Spleen (tissue), 11 donors: ENCODE measurements around the gene KLHDC8B. TPM values are rescaled to one million over a fixed set of nuclear protein-coding genes. Genes with fewer than 3 reads are reported as not detected.

Experiments used
- DNase-seq: peaks from one replicate; pipeline ENCODE4 v3.0.0-alpha.2; 2020
- H3K27ac ChIP-seq, 8 donors: fragments of 200-600 bp; sonication (generic) in 7 of 8; 1 replicate in 4 of 8; 2 replicates in 4 of 8; pipeline versions ENCODE4 v1.5.0 to v1.8.0; 2016 to 2021; ENCODE audit warnings: inconsistent platforms in 4 of 8, mild to moderate bottlenecking in 4 of 8, moderate library complexity in 1 of 8
- H3K27me3 ChIP-seq, 7 donors: fragments of 200-600 bp; sonication (generic) in 6 of 7; replicated peaks in 1 of 7; 1 replicate in 4 of 7; 2 replicates in 3 of 7; pipeline versions ENCODE4 v1.5.0 to v1.8.0; 2016 to 2021; ENCODE audit warnings: inconsistent platforms in 3 of 7, mild to moderate bottlenecking in 1 of 7
- H3K36me3 ChIP-seq, 6 donors: fragments of 200-600 bp; sonication (generic) in 5 of 6; 1 replicate in 4 of 6; 2 replicates in 2 of 6; pipeline versions ENCODE4 v1.5.0 to v1.8.0; 2016 to 2021; ENCODE audit warnings: inconsistent platforms in 2 of 6
- H3K4me1 ChIP-seq, 6 donors: fragments of 200-600 bp; sonication (generic) in 5 of 6; 1 replicate in 3 of 6; 2 replicates in 3 of 6; pipeline versions ENCODE4 v1.5.0 to v1.8.0; 2016 to 2021; ENCODE audit warnings: inconsistent platforms in 3 of 6
- H3K4me3 ChIP-seq, 8 donors: fragments of 200-600 bp; sonication (generic) in 7 of 8; 1 replicate in 4 of 8; 2 replicates in 4 of 8; pipeline versions ENCODE4 v1.5.0 to v1.8.0; 2016 to 2021; ENCODE audit warnings: inconsistent platforms in 4 of 8, mild to moderate bottlenecking in 4 of 8, moderate library complexity in 2 of 8
- H3K9me3 ChIP-seq, 8 donors: fragments of 200-600 bp; sonication (generic) in 7 of 8; 1 replicate in 4 of 8; 2 replicates in 4 of 8; pipeline versions ENCODE4 v1.5.0 to v1.8.0; 2016 to 2021; ENCODE audit warnings: inconsistent platforms in 4 of 8
- CTCF ChIP-seq, 11 experiments: fragments of 200-600 bp in 7 of 11; fragments of 450-650 bp in 4 of 11; sonication (generic) in 4 of 11; IDR thresholded peaks in 8 of 11; conservative IDR thresholded peaks in 3 of 11; 1 replicate in 7 of 11; 2 replicates in 4 of 11; pipeline versions ENCODE4 v1.4.0 to v1.8.0; 2016 to 2021; ENCODE audit warnings: antibody characterized with exemption in 11 of 11, inconsistent platforms in 4 of 11, mild to moderate bottlenecking in 1 of 11
- POLR2A ChIP-seq, 3 donors: fragments of 450-650 bp; IDR thresholded peaks; one replicate each; pipeline ENCODE4 v1.5.1; 2017; ENCODE audit warnings: antibody characterized with exemption in 3 of 3, mild to moderate bottlenecking in 1 of 3
- POLR2AphosphoS5 ChIP-seq, 3 donors: sonication (generic); formaldehyde crosslinking; IDR thresholded peaks; one replicate each; pipeline ENCODE4 v1.5.1; 2017; ENCODE audit warnings: antibody characterized with exemption in 3 of 3
- WGBS, 5 donors: extraction: QIAGEN DNeasy Blood & Tissue Kit in 3 of 5; methylation state at CpG; one replicate each; pipeline versions ENCODE4 v1.1.5 to v1.1.7; 2013 to 2018; 5-methylcytosine and 5-hydroxymethylcytosine counted together
- intact Hi-C: fragments of 100-400 bp; cut with DNase I; formaldehyde crosslinking; loops from one replicate; pipeline ENCODE4 v1.15.0; 2023; ENCODE audit warnings: low total_unique reads
- polyA plus RNA-seq, 3 donors: library from polyadenylated mRNA; stranded (reverse); fragments of 200-250 nt; gene quantifications; one replicate each; pipeline ENCODE4 v1.2.1, GENCODE V29; 2013
- total RNA-seq, 7 donors: library from RNA; depleted of rRNA in 3 of 7; stranded (reverse); fragments of >200 nt in 3 of 7; fragmentation: NEBNext Ultra II Directional in 4 of 7; extraction: Animal tissue kit (Norgen Biotek cat#: 25700) in 4 of 7; gene quantifications; one replicate each; pipeline versions ENCODE4 v1.1.0 to v1.2.1, GENCODE V29; 2016 to 2021
- donor health status: healthy with polysubstance abuse.
- donor health status: DM: no; HTN: no; CAD: no; lungs with moderate emphysema.
- donor health status: DM: no; HTN: no; CAD: no.
- donor health status: Bipolar disorder and iron deficiency.
- donor health status: healthy.
- donor health status: DM: no; HTN: no; CAD: no.
- donor health status: DM: yes; HTN: yes; CAD: no.

Gene KLHDC8B
- total and polyA plus RNA-seq, 10 donors: 10.5 to 29.2 (median 21.4) TPM

GRCh38 chr3:49180116-49180515, 8.7 kb downstream of the KLHDC8B start:
- Histone ChIP-seq H3K27ac (no peak overlapping the region), H3K36me3 (peaks cover 0 to 16% (median 0%) of the 10 kb centered on the region in 6 donors), H3K9me3 (no peaks in the 10 kb centered on the region), H3K27me3 (peaks cover 0 to 5% (median 0%) of the 10 kb centered on the region in 7 donors), H3K4me3 (no peak overlapping the region), H3K4me1 (peaks cover 0 to 4% (median under 1%) of the 10 kb centered on the region in 6 donors)
- DNase-seq: no peak
- intact Hi-C loops: no loop called here
- no peak for TF ChIP-seq CTCF (IDR thresholded peaks at IDR 0.05 in 8 of 11, conservative IDR thresholded peaks at IDR 0.05 in 3 of 11)
- TF ChIP-seq POLR2A (IDR thresholded peaks at IDR 0.05): no peak
- TF ChIP-seq POLR2AphosphoS5 (IDR thresholded peaks at IDR 0.05): no peak

GRCh38 chr3:49181351-49181750, 10.0 kb downstream of the KLHDC8B start:
- intact Hi-C loops: no loop called here
- H3K4me1 ChIP-seq: no peaks in the 10 kb centered on the region
- peaks cover 0 to 3% (median 0%) of the 10 kb centered on the region in 6 donors for H3K36me3 ChIP-seq
- no peak for DNase-seq
- 69 to 88% (median 78%) methylated on average over 6 of the region's 6 CpGs for WGBS, 5 donors
- peaks cover 0 to 5% (median 0%) of the 10 kb centered on the region in 7 donors for H3K27me3 ChIP-seq
- TF ChIP-seq POLR2AphosphoS5 (IDR thresholded peaks at IDR 0.05) (no peak), POLR2A (IDR thresholded peaks at IDR 0.05) (no peak), CTCF (IDR thresholded peaks at IDR 0.05 in 8 of 11, conservative IDR thresholded peaks at IDR 0.05 in 3 of 11) (no peak)
- H3K4me3 ChIP-seq: no peak overlapping the region
- H3K27ac ChIP-seq: no peak overlapping the region
- no peaks in the 10 kb centered on the region for H3K9me3 ChIP-seq

GRCh38 chr3:49182682-49183081, 11.3 kb downstream of the KLHDC8B start:
- Histone ChIP-seq H3K27ac (no peak overlapping the region), H3K9me3 (no peaks in the 10 kb centered on the region), H3K27me3 (peaks cover 0 to 5% (median 0%) of the 10 kb centered on the region in 7 donors), H3K36me3 (no peaks in the 10 kb centered on the region), H3K4me3 (no peak overlapping the region), H3K4me1 (no peaks in the 10 kb centered on the region)
- intact Hi-C loops: no loop called here
- no peak for TF ChIP-seq CTCF (IDR thresholded peaks at IDR 0.05 in 8 of 11, conservative IDR thresholded peaks at IDR 0.05 in 3 of 11)
- no peak for TF ChIP-seq POLR2AphosphoS5 (IDR thresholded peaks at IDR 0.05)
- no peak for TF ChIP-seq POLR2A (IDR thresholded peaks at IDR 0.05)
- WGBS, 5 donors: 90 to 99% (median 91%) methylated on average over 12 to 24 of the region's 24 CpGs
- no peak for DNase-seq

- no peak for DNase-seq
- no peaks in the 10 kb centered on the region for H3K9me3 ChIP-seq
- TF ChIP-seq CTCF (IDR thresholded peaks at IDR 0.05 in 8 of 11, conservative IDR thresholded peaks at IDR 0.05 in 3 of 11) (no peak), POLR2AphosphoS5 (IDR thresholded peaks at IDR 0.05) (no peak)
- intact Hi-C loops: no loop called here
- H3K4me3 ChIP-seq: no peak overlapping the region
- H3K36me3 ChIP-seq: no peaks in the 10 kb centered on the region
- H3K4me1 ChIP-seq: no peaks in the 10 kb centered on the region
- H3K27ac ChIP-seq: no peak overlapping the region
- H3K27me3 ChIP-seq: peaks cover 0 to 5% (median 0%) of the 10 kb centered on the region in 7 donors
- 69 to 85% (median 75%) methylated on average over 1 of the region's 1 CpG for WGBS, 5 donors
These were observed 12.5 kb downstream of the KLHDC8B start for GRCh38 chr3:49183873-49184272.
